BLaER1 (cell line): ENCODE data around the gene CRYBG1.
A peak's percentile ranks its signal among the peaks of the same experiment; 100 is the strongest.

ENCODE experiments used
- H3K27ac ChIP-seq: shearing (Covaris generic); formaldehyde crosslinking; 2 replicates; pipeline ENCODE4 v1.8.1; 2022
- H3K27me3 ChIP-seq: shearing (Covaris generic); formaldehyde crosslinking; 2 replicates; pipeline ENCODE4 v1.8.1; 2022
- H3K36me3 ChIP-seq: shearing (Covaris generic); formaldehyde crosslinking; 2 replicates; pipeline ENCODE4 v1.8.1; 2022
- H3K4me1 ChIP-seq: shearing (Covaris generic); formaldehyde crosslinking; 2 replicates; pipeline ENCODE4 v1.8.1; 2022
- H3K4me2 ChIP-seq: shearing (Covaris generic); formaldehyde crosslinking; 2 replicates; pipeline ENCODE4 v1.8.1; 2022
- H3K4me3 ChIP-seq: shearing (Covaris generic); formaldehyde crosslinking; 2 replicates; pipeline ENCODE4 v1.8.1; 2022
- H3K9ac ChIP-seq: shearing (Covaris generic); formaldehyde crosslinking; 2 replicates; pipeline ENCODE4 v1.8.1; 2022
- H3K9me3 ChIP-seq: shearing (Covaris generic); formaldehyde crosslinking; 2 replicates; pipeline ENCODE4 v1.8.1; 2022
- H4K20me1 ChIP-seq: shearing (Covaris generic); formaldehyde crosslinking; 2 replicates; pipeline ENCODE4 v1.8.1; 2022
- Cebpa-rat ChIP-seq: shearing (Covaris generic); IDR thresholded peaks from 2 replicates; pipeline ENCODE4 v1.8.1; 2022

The CRYBG1 gene

DNA sequence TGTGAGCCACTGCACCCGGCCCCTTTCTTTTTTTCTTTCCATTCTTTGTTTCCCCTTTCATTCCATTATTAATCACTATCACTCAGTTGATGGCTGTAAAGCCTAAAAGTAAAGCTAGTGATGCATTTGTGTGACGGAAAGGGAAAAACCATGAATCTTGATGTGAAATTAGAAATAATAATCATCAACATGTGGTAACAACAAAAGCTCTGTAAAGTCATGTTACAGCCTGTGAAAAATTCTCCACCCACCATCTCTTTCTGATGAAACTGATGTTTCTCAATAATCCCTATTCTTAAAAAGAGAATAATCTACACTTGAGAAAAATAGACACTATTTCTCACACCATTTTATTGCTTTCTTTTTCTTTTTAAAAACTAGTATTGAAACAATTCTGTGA is 80.0 kb downstream of the CRYBG1 start:
- no peak overlapping the region for H3K9ac ChIP-seq
- no peak for TF ChIP-seq Cebpa-rat
- H3K27me3 ChIP-seq, result no peaks in the 10 kb centered on the region
- no peaks in the 10 kb centered on the region for H3K36me3 ChIP-seq
- H3K9me3 ChIP-seq, result no peaks in the 10 kb centered on the region
- H3K4me2 ChIP-seq, result no peak overlapping the region
- H3K4me3 ChIP-seq, result no peak overlapping the region
- H3K27ac ChIP-seq, result no peak overlapping the region
- no peaks in the 10 kb centered on the region for H4K20me1 ChIP-seq
- H3K4me1 ChIP-seq, result peaks cover 14% of the 10 kb centered on the region

DNA sequence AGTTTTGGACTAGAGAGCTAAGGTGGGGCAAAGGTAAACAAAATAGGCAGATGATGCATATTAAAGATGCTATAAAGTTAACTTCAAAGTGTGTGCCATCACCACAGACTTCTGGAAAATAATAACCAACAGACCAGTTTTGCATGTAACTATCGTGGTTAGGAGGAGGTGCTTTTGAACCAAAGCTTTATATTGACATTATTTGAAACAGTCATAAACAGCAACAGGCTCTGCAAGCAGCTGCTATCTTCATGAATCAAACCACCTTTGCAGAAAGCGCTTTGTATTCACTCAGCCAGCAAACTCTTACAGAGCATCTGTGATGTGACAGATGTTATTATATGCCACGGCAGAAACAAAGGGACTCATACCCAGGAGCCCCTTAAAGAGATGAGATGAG is 81.9 kb downstream of the CRYBG1 start:
- Histone ChIP-seq H3K4me1 (peaks cover 24% of the 10 kb centered on the region), H3K27ac (no peak overlapping the region), H3K36me3 (no peaks in the 10 kb centered on the region), H3K9ac (no peak overlapping the region), H3K27me3 (no peaks in the 10 kb centered on the region), H4K20me1 (no peaks in the 10 kb centered on the region), H3K4me3 (no peak overlapping the region), H3K4me2 (no peak overlapping the region), H3K9me3 (no peaks in the 10 kb centered on the region)
- no peak for TF ChIP-seq Cebpa-rat

- H3K27ac ChIP-seq, result no peak overlapping the region
- H3K4me1 ChIP-seq, result peaks cover 38% of the 10 kb centered on the region
- H4K20me1 ChIP-seq, result no peaks in the 10 kb centered on the region
- H3K9ac ChIP-seq, result no peak overlapping the region
- no peaks in the 10 kb centered on the region for H3K36me3 ChIP-seq
- no peaks in the 10 kb centered on the region for H3K9me3 ChIP-seq
- H3K4me2 ChIP-seq, result peak overlapping the region; percentile 66
- TF ChIP-seq Cebpa-rat, result no peak
- no peaks in the 10 kb centered on the region for H3K27me3 ChIP-seq
- H3K4me3 ChIP-seq, result no peak overlapping the region
These were observed 84.4 kb downstream of the CRYBG1 start for GRCh38 chr6:106444777-106445507.

DNA sequence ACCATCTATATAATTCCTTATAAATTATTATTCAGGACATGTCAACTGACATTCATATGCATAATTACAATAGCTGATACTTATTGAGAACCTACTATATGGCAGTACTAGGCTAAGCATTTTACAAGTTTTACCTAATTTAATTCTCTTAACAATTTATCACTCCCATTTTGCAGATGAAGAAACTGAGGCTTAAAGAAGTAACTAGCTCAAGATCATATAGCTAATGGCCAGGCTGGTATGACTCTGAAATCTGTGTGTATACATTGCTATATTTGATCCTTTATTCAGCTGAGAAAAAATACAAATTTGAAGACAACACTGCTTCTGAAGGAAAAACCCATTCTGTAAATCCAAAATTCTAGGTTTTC is 85.0 kb downstream of the CRYBG1 start:
- H3K4me2 ChIP-seq, result no peak overlapping the region
- H3K36me3 ChIP-seq, result no peaks in the 10 kb centered on the region
- peaks cover 38% of the 10 kb centered on the region for H3K4me1 ChIP-seq
- no peaks in the 10 kb centered on the region for H4K20me1 ChIP-seq
- H3K27ac ChIP-seq, result no peak overlapping the region
- no peaks in the 10 kb centered on the region for H3K27me3 ChIP-seq
- H3K9ac ChIP-seq, result no peak overlapping the region
- TF ChIP-seq Cebpa-rat, result no peak
- no peak overlapping the region for H3K4me3 ChIP-seq
- no peaks in the 10 kb centered on the region for H3K9me3 ChIP-seq

DNA sequence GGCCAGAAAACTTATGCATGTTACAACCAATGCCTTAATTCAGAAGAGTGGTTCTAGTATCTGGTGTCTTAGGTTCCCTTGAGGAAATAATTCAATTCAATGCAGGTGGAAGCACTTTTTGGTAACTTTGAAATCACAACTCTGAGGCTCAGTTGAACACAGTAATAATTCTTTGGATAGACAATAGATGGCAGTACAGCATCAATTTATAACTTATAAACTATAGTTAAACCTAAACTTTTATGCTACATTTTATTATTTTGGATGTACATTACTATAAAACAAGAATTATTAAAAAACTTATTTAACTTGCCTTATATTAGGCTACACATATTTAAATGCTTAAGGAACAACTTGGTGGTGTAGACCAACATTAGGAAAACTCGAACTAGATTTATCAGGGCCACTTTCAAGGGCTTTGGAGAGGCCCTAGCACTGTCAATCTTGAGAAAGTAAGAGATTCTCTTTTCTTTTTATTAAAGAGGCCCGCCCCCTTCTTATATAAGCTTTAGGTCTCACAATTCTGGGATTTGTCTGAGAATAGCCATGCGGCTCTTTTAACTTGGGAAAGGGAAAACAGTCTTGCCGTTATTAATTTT is 85.9 kb downstream of the CRYBG1 start:
- H3K4me3 ChIP-seq, result no peak overlapping the region
- no peak overlapping the region for H3K9ac ChIP-seq
- TF ChIP-seq Cebpa-rat, result no peak
- no peak overlapping the region for H3K27ac ChIP-seq
- H3K4me1 ChIP-seq, result peaks cover 38% of the 10 kb centered on the region
- no peaks in the 10 kb centered on the region for H4K20me1 ChIP-seq
- no peaks in the 10 kb centered on the region for H3K36me3 ChIP-seq
- no peaks in the 10 kb centered on the region for H3K9me3 ChIP-seq
- no peaks in the 10 kb centered on the region for H3K27me3 ChIP-seq
- 0 out of 2 replicates have a peak overlapping the region, but pooled peaks have one; percentile 15 for H3K4me2 ChIP-seq

DNA sequence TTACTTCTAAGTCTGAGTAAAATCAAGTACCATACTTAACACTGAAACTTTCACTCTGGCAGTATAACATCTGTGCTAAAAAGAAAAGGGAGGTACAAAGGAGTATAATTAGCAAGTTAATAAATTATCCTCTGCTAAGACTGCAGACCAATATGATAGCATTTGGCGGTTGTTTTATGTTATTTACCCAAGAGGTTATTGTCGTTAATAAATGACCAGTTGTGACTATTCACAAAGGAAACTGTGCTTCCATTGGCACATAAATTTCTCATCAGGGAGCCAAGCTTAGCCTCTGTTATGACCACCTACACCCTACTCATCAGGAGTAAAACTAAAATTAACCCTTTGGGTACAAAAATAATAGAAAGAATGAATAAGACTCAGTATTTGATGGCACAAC is 86.5 kb downstream of the CRYBG1 start:
- TF ChIP-seq Cebpa-rat, result no peak
- Histone ChIP-seq H4K20me1 (no peaks in the 10 kb centered on the region), H3K9me3 (no peaks in the 10 kb centered on the region), H3K27ac (no peak overlapping the region), H3K4me3 (no peak overlapping the region), H3K4me2 (0 out of 2 replicates have a peak overlapping the region, but pooled peaks have one; percentile 15), H3K4me1 (peaks cover 38% of the 10 kb centered on the region), H3K36me3 (no peaks in the 10 kb centered on the region), H3K9ac (no peak overlapping the region), H3K27me3 (no peaks in the 10 kb centered on the region)

DNA sequence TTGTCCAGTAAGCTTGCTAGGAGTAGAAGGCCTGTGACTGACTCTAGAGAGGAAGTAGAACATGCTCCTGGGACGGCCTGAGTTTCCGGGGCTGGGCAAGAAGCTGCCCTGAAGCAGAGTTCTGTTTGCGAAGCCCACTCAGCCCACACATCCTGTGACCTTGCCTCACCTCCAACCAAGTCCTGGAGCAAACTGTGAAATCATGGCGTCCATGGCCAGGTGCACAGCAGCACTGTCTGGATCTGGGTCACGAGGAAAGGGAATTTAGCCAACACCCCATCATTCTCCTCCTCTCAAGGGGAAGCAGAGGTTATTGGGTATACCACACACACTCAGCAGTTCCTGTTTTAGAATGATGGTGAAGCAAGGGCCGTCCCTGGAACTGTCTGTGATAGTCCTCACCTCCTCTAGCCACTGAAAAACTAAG is 87.5 kb downstream of the CRYBG1 start:
- TF ChIP-seq Cebpa-rat, result no peak
- H3K27ac ChIP-seq, result peak overlapping the region; percentile 18
- H3K4me1 ChIP-seq, result peaks cover 38% of the 10 kb centered on the region
- H3K27me3 ChIP-seq, result no peaks in the 10 kb centered on the region
- no peak overlapping the region for H3K4me3 ChIP-seq
- no peaks in the 10 kb centered on the region for H3K9me3 ChIP-seq
- H3K4me2 ChIP-seq, result peak overlapping the region; percentile 72
- no peak overlapping the region for H3K9ac ChIP-seq
- H3K36me3 ChIP-seq, result no peaks in the 10 kb centered on the region
- H4K20me1 ChIP-seq, result no peaks in the 10 kb centered on the region

DNA sequence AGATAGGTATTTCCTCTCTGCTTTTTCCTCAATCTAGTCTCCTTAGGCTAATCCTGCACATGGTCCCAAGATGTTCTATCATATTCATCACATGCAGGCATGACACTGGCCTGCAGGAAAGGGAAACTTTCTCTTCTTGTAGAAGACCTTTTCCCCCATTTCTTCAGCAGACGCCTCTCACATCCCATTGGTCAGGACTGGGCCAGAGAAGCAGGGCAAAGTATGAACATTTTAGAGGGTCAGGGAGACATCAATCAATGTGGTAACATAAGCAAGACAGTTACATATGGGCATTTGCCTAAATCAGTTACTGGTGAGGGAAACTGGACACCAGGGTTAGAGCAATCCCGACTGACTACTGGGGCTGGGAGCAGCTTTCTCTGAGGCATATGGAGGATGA is 90.1 kb downstream of the CRYBG1 start:
- Histone ChIP-seq H3K4me2 (no peak overlapping the region), H3K9me3 (no peaks in the 10 kb centered on the region), H3K27ac (no peak overlapping the region), H3K36me3 (no peaks in the 10 kb centered on the region), H3K27me3 (no peaks in the 10 kb centered on the region), H4K20me1 (no peaks in the 10 kb centered on the region), H3K4me1 (peaks cover 24% of the 10 kb centered on the region), H3K9ac (no peak overlapping the region), H3K4me3 (no peak overlapping the region)
- TF ChIP-seq Cebpa-rat, result no peak

GRCh38 chr6:106451439-106451838 is 90.9 kb downstream of the CRYBG1 start:
- Histone ChIP-seq H3K9ac (no peak overlapping the region), H3K4me1 (peaks cover 24% of the 10 kb centered on the region), H3K27ac (no peak overlapping the region), H3K27me3 (no peaks in the 10 kb centered on the region), H3K36me3 (no peaks in the 10 kb centered on the region), H3K9me3 (no peaks in the 10 kb centered on the region), H3K4me2 (no peak overlapping the region), H4K20me1 (no peaks in the 10 kb centered on the region), H3K4me3 (no peak overlapping the region)
- TF ChIP-seq Cebpa-rat, result no peak

DNA sequence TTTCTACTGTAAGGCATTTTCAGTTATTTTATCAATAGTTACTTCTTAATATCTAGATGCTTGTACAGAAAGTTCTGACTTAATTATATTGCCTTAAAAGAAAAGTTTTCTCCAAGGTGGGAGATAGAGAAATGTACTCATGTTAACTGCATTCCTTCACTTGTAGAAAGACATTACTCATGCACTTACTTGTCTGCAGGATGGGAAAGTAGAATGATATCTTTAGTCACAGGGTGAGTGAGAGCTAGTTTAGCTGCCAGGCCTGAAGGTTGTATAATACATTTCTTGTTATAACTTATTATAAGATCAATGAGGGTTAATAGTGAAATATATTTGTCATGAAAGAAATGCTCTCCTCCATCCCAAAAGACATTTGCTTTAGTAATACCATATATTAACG is 92.1 kb downstream of the CRYBG1 start:
- H3K4me3 ChIP-seq, result no peak overlapping the region
- no peak for TF ChIP-seq Cebpa-rat
- H3K27ac ChIP-seq, result no peak overlapping the region
- H3K4me2 ChIP-seq, result no peak overlapping the region
- no peaks in the 10 kb centered on the region for H3K9me3 ChIP-seq
- no peaks in the 10 kb centered on the region for H3K36me3 ChIP-seq
- no peak overlapping the region for H3K9ac ChIP-seq
- H3K27me3 ChIP-seq, result no peaks in the 10 kb centered on the region
- H4K20me1 ChIP-seq, result no peaks in the 10 kb centered on the region
- H3K4me1 ChIP-seq, result peaks cover 12% of the 10 kb centered on the region
